Glutamatergic neuron (in vitro differentiated cells): ENCODE results near the gene ZNF8. TPM values are rescaled to one million over a fixed set of nuclear protein-coding genes. Genes with fewer than 3 reads are reported as not detected.

Experiments
- DNase-seq: peaks from one replicate; pipeline ENCODE4 v3.0.0; 2022
- H3K27ac Mint-ChIP-seq: one replicate; pipeline ENCODE4 v1.8.0; 2020; ENCODE audit warnings: mild to moderate bottlenecking, mixed read lengths, inconsistent platforms; ENCODE audit not compliant: unreplicated experiment
- H3K27me3 Mint-ChIP-seq: one replicate; pipeline ENCODE4 v1.8.0; 2020; ENCODE audit warnings: mild to moderate bottlenecking, moderate library complexity, mixed read lengths, inconsistent platforms; ENCODE audit not compliant: unreplicated experiment
- H3K36me3 Mint-ChIP-seq: one replicate; pipeline ENCODE4 v1.8.0; 2020; ENCODE audit warnings: mild to moderate bottlenecking, mixed read lengths, inconsistent platforms; ENCODE audit not compliant: unreplicated experiment
- H3K4me1 Mint-ChIP-seq: one replicate; pipeline ENCODE4 v1.8.0; 2020; ENCODE audit warnings: mild to moderate bottlenecking, low read depth, mixed read lengths, inconsistent platforms; ENCODE audit not compliant: unreplicated experiment
- H3K4me3 Mint-ChIP-seq: one replicate; pipeline ENCODE4 v1.8.0; 2020; ENCODE audit warnings: mild to moderate bottlenecking, mixed read lengths, inconsistent platforms; ENCODE audit not compliant: unreplicated experiment
- H3K9me3 Mint-ChIP-seq: one replicate; pipeline ENCODE4 v1.8.0; 2020; ENCODE audit warnings: mild to moderate bottlenecking, moderate library complexity, mixed read lengths, inconsistent platforms; ENCODE audit not compliant: unreplicated experiment
- long read RNA-seq: library from polyadenylated mRNA; unstranded; transcript quantifications from one replicate; pipeline ENCODE4 v2.0.0, GENCODE V29; 2020; ENCODE audit not compliant: unreplicated experiment
- total RNA-seq: library from RNA; stranded (reverse); fragmentation: NEBNext Ultra II Directional; extraction: Animal tissue kit (Norgen Biotek cat#: 25700); gene quantifications from one replicate; pipeline ENCODE4 v1.2.1, GENCODE V29; 2021; ENCODE audit not compliant: unreplicated experiment
- TF ChIP-seq, protein P1 (sequence below): fragments of 200-600 bp; sonication (generic); IDR thresholded peaks from one replicate; pipeline ENCODE4 v1.5.0; 2021; ENCODE audit not compliant: partially characterized antibody, unreplicated experiment

ZNF8 gene
- total RNA-seq: 24.8 TPM
- long read RNA-seq, full-length matches to known transcripts: 6 of 6 reads
- long read RNA-seq, partial matches to known transcripts: 0 of 6 reads
- long read RNA-seq, other reads (novel, unspliced or antisense): 0 of 6 reads

DNA sequence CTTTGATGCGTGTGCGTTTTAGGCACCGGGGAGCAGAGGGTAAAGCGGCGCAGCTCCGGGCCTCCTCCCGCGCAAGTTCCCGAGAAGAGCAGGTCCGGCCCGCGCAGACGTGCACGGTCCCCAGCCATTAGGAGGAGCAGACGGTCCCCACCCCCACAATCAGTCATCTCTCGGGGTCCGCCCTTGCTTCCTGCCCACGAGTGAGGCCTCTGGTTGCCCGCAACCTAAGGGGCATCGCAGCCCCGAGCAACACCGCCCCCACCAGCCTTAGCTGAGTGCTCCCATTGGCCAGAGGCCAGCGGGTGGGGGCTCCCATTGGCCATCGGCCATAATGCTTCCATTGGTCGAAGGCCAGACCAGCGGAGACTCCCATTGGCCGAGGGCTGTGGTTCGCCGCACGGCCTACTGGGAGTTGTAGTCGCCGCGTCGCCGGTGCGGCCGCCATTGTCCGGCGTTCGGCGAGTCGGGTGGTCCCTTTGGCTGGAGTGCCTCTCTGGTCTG, at the start of gene ZNF8:
Gene ZNF8 (plus strand): TSS at position 415 of the 501 bp plus-strand sequence. CDS start 127 bp downstream, outside the sequence.
- Mint-ChIP-seq H3K27ac (peak within 1 kb of the TSS; percentile 91), H3K9me3 (peaks cover 32% of the 10 kb centered on the region), H3K27me3 (peaks cover 22% of the 10 kb centered on the region), H3K4me1 (peaks cover 20% of the 10 kb centered on the region), H3K4me3 (peak within 1 kb of the TSS; percentile 98), H3K36me3 (peaks cover 15% of the 10 kb centered on the region)
- TF ChIP-seq, protein P1, sequence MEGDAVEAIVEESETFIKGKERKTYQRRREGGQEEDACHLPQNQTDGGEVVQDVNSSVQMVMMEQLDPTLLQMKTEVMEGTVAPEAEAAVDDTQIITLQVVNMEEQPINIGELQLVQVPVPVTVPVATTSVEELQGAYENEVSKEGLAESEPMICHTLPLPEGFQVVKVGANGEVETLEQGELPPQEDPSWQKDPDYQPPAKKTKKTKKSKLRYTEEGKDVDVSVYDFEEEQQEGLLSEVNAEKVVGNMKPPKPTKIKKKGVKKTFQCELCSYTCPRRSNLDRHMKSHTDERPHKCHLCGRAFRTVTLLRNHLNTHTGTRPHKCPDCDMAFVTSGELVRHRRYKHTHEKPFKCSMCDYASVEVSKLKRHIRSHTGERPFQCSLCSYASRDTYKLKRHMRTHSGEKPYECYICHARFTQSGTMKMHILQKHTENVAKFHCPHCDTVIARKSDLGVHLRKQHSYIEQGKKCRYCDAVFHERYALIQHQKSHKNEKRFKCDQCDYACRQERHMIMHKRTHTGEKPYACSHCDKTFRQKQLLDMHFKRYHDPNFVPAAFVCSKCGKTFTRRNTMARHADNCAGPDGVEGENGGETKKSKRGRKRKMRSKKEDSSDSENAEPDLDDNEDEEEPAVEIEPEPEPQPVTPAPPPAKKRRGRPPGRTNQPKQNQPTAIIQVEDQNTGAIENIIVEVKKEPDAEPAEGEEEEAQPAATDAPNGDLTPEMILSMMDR: no peak
- peak; percentile 98 for DNase-seq

DNA sequence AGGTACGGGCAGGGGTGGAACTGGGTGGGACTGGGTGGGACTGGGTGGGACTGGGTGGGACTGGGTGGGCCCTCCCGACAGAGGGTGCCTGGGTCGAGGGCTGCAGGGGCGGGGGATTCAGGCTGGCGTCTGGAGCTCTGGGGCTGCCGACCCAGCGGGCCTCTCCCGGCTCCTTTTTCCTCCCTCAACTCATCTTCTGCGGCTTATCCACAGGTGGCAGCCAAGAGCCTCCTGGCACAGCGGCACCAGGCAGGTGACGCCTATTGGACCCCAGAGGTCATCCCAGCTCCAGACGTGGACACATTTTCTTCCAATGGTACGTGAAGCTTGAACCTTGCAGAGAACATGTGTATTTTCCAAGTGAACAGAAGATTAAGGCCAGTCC, 49.5 kb upstream of the ZNF8 start:
- TF ChIP-seq, protein P1: no peak
- DNase-seq: peak; percentile 40
- peaks cover 8% of the 10 kb centered on the region for H3K4me1 Mint-ChIP-seq
- H3K9me3 Mint-ChIP-seq: peaks cover 14% of the 10 kb centered on the region
- peak overlapping the region; percentile 18 for H3K27ac Mint-ChIP-seq
- peaks cover 13% of the 10 kb centered on the region for H3K27me3 Mint-ChIP-seq
- peak overlapping the region; percentile 93 for H3K4me3 Mint-ChIP-seq
- H3K36me3 Mint-ChIP-seq: peaks cover 33% of the 10 kb centered on the region

GRCh38 chr19:58237324-58237723, 41.4 kb upstream of the ZNF8 start:
- no peak for DNase-seq
- TF ChIP-seq, protein P1: no peak
- Mint-ChIP-seq H3K27me3 (peaks cover 4% of the 10 kb centered on the region), H3K36me3 (peaks cover 23% of the 10 kb centered on the region), H3K9me3 (peaks cover 10% of the 10 kb centered on the region), H3K4me3 (no peak overlapping the region), H3K4me1 (no peaks in the 10 kb centered on the region), H3K27ac (no peak overlapping the region)

DNA sequence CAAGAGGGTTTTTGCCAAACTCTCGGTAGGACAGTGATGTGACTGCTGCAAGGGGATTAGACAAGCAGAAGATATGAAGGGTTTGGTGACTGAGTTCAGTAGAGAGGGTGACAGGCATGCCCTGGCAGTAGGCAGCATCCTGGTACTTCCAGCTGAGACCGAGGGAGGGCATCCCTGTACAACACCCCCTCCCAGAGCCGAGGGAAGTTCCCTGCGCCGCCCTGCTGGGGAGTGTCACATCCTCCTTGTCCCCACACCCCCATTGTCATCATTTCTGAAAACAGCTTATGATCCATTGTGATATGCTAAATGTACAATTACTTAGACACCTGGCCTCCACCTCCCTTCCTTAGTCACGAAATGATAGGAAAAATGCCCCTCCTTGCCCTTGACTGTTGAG, 35.4 kb upstream of the ZNF8 start:
- Mint-ChIP-seq H3K27me3 (peaks cover 7% of the 10 kb centered on the region), H3K4me3 (no peak overlapping the region), H3K4me1 (no peaks in the 10 kb centered on the region), H3K36me3 (peaks cover 49% of the 10 kb centered on the region), H3K9me3 (peaks cover 15% of the 10 kb centered on the region), H3K27ac (no peak overlapping the region)
- DNase-seq: no peak
- TF ChIP-seq, protein P1: no peak

GRCh38 chr19:58248886-58249285, 29.9 kb upstream of the ZNF8 start:
- Mint-ChIP-seq H3K9me3 (peaks cover 30% of the 10 kb centered on the region), H3K4me3 (no peak overlapping the region), H3K27ac (no peak overlapping the region), H3K27me3 (peaks cover 5% of the 10 kb centered on the region), H3K4me1 (no peaks in the 10 kb centered on the region), H3K36me3 (peaks cover 69% of the 10 kb centered on the region)
- TF ChIP-seq, protein P1: no peak
- DNase-seq: no peak
